Endodermal cell (in vitro differentiated cells): Measurements from ENCODE around the gene LAMB4. TPM values are rescaled to one million over a fixed set of nuclear protein-coding genes. Genes with fewer than 3 reads are reported as not detected.

Source experiments
- DNase-seq: peaks from one replicate; pipeline ENCODE4 v3.0.0-alpha.2; 2017
- H3K27ac ChIP-seq: 2 replicates; pipeline ENCODE4 v1.5.1; 2013; ENCODE audit warnings: mild to moderate bottlenecking, low read depth, low read length, moderate library complexity
- H3K27me3 ChIP-seq: 2 replicates; pipeline ENCODE4 v1.6.1; 2013; ENCODE audit warnings: mild to moderate bottlenecking, low read length, moderate library complexity; ENCODE audit not compliant: insufficient read depth, control insufficient read depth, poor library complexity, severe bottlenecking
- H3K36me3 ChIP-seq: 2 replicates; pipeline ENCODE4 v1.7.0; 2013; ENCODE audit warnings: mild to moderate bottlenecking, low read length, moderate library complexity; ENCODE audit not compliant: control insufficient read depth, insufficient read depth
- H3K4me1 ChIP-seq: one replicate; pipeline ENCODE4 v1.7.0; 2013; ENCODE audit warnings: low read length; ENCODE audit not compliant: control insufficient read depth, insufficient read depth
- H3K4me3 ChIP-seq: 2 replicates; pipeline ENCODE4 v1.5.1; 2013; ENCODE audit warnings: mild to moderate bottlenecking, low read length, moderate library complexity
- H3K9ac ChIP-seq: 2 replicates; pipeline ENCODE4 v1.6.1; 2013; ENCODE audit warnings: mild to moderate bottlenecking, low read length, moderate library complexity; ENCODE audit not compliant: poor library complexity, severe bottlenecking; ENCODE audit errors: extremely low read depth
- H3K9me3 ChIP-seq: 2 replicates; pipeline ENCODE4 v1.6.1; 2013; ENCODE audit warnings: mild to moderate bottlenecking, low read length, moderate library complexity; ENCODE audit not compliant: control insufficient read depth
- H3K27ac Mint-ChIP-seq: 2 replicates; pipeline ENCODE4 v1.8.0; 2020; ENCODE audit warnings: mixed read lengths
- H3K27me3 Mint-ChIP-seq: 2 replicates; pipeline ENCODE4 v1.8.0; 2021; ENCODE audit warnings: mild to moderate bottlenecking, mixed read lengths; ENCODE audit not compliant: insufficient read depth
- H3K36me3 Mint-ChIP-seq: 2 replicates; pipeline ENCODE4 v1.8.0; 2020; ENCODE audit warnings: low read depth, mixed read lengths
- H3K4me1 Mint-ChIP-seq: 2 replicates; pipeline ENCODE4 v1.8.0; 2020; ENCODE audit warnings: mixed read lengths
- H3K4me3 Mint-ChIP-seq: 2 replicates; pipeline ENCODE4 v1.8.0; 2020; ENCODE audit warnings: mild to moderate bottlenecking, moderate library complexity, mixed read lengths
- H3K9me3 Mint-ChIP-seq: 2 replicates; pipeline ENCODE4 v1.8.0; 2020; ENCODE audit warnings: mild to moderate bottlenecking, mixed read lengths
- CTCF ChIP-seq: fragments of 200-600 bp; sonication (generic); conservative IDR thresholded peaks from 2 replicates; pipeline ENCODE4 v1.5.0; 2021; ENCODE audit warnings: antibody characterized with exemption, mild to moderate bottlenecking
- WGBS, 2 experiments: methylation state at CpG; one replicate each; pipeline versions ENCODE4 v1.1.5 to v1.1.7; 2013; ENCODE audit warnings: missing lambda C conversion rate in 2 of 2, mixed read lengths in 1 of 2; ENCODE audit not compliant: insufficient coverage in 1 of 2, insufficient read length in 1 of 2; 5-methylcytosine and 5-hydroxymethylcytosine counted together
- total RNA-seq, 2 donors: library from RNA; stranded (reverse); fragmentation: NEBNext Ultra II Directional in 1 of 2; extraction: Animal tissue kit (Norgen Biotek cat#: 25700) in 1 of 2; gene quantifications; 2 replicates in 1 of 2; 3 replicates in 1 of 2; pipeline ENCODE4 v1.2.1, GENCODE V29; 2021

LAMB4 gene
- total RNA-seq, 2 donors from 2014 or later, result not detected

- no peak overlapping the region for H3K4me3 ChIP-seq
- no peaks in the 10 kb centered on the region for H3K27me3 Mint-ChIP-seq
- peaks cover 6% of the 10 kb centered on the region for H3K4me1 ChIP-seq
- WGBS, 2 experiments, result 90 to 95% methylated on average over 3 to 4 of the region's 4 CpGs
- H3K9me3 Mint-ChIP-seq, result no peaks in the 10 kb centered on the region
- H3K36me3 Mint-ChIP-seq, result peaks cover 65% of the 10 kb centered on the region
- H3K27ac ChIP-seq, result no peak overlapping the region
- H3K4me1 Mint-ChIP-seq, result no peaks in the 10 kb centered on the region
- no peak overlapping the region for H3K4me3 Mint-ChIP-seq
- H3K9ac ChIP-seq, result no peak overlapping the region
- H3K27ac Mint-ChIP-seq, result no peak overlapping the region
- DNase-seq, result no peak
- H3K9me3 ChIP-seq, result no peaks in the 10 kb centered on the region
- no peaks in the 10 kb centered on the region for H3K27me3 ChIP-seq
- TF ChIP-seq CTCF, result no peak
- H3K36me3 ChIP-seq, result peaks cover 99% of the 10 kb centered on the region
These were observed 153.1 kb downstream of the LAMB4 start for GRCh38 chr7:107977048-107977447.

- Mint-ChIP-seq H3K4me1 (no peaks in the 10 kb centered on the region), H3K27me3 (no peaks in the 10 kb centered on the region), H3K9me3 (no peaks in the 10 kb centered on the region), H3K27ac (no peak overlapping the region), H3K4me3 (no peak overlapping the region), H3K36me3 (peaks cover 69% of the 10 kb centered on the region)
- Histone ChIP-seq H3K9ac (no peak overlapping the region), H3K4me1 (peaks cover 6% of the 10 kb centered on the region), H3K27ac (no peak overlapping the region), H3K9me3 (no peaks in the 10 kb centered on the region), H3K4me3 (no peak overlapping the region), H3K27me3 (no peaks in the 10 kb centered on the region), H3K36me3 (peaks cover 99% of the 10 kb centered on the region)
- no peak for DNase-seq
- TF ChIP-seq CTCF, result no peak
- 96 to 100% methylated on average over 1 of the region's 1 CpG for WGBS, 2 experiments
These were observed 153.5 kb downstream of the LAMB4 start for GRCh38 chr7:107976620-107977019.

- H3K4me3 Mint-ChIP-seq, result no peak overlapping the region
- H3K27ac ChIP-seq, result no peak overlapping the region
These were observed 154.7 kb downstream of the LAMB4 start for GRCh38 chr7:107975394-107976013.

More at GRCh38 chr7:107975394-107976013, 154.7 kb downstream of the LAMB4 start:
- H3K9me3 Mint-ChIP-seq, result no peaks in the 10 kb centered on the region
- H3K27me3 Mint-ChIP-seq, result no peaks in the 10 kb centered on the region
- no peak overlapping the region for H3K9ac ChIP-seq
- H3K36me3 ChIP-seq, result peaks cover 100% of the 10 kb centered on the region
- H3K4me3 ChIP-seq, result no peak overlapping the region
- H3K9me3 ChIP-seq, result no peaks in the 10 kb centered on the region
- H3K4me1 Mint-ChIP-seq, result no peaks in the 10 kb centered on the region
- 87 to 93% methylated on average over 12 to 13 of the region's 13 CpGs for WGBS, 2 experiments
- no peak for DNase-seq
- TF ChIP-seq CTCF, result no peak
- no peak overlapping the region for H3K27ac Mint-ChIP-seq
- H3K4me1 ChIP-seq, result peaks cover 6% of the 10 kb centered on the region
- H3K36me3 Mint-ChIP-seq, result peaks cover 75% of the 10 kb centered on the region
- H3K27me3 ChIP-seq, result no peaks in the 10 kb centered on the region
